Left kidney (tissue), 8 donors: ENCODE data around the gene NT5DC4. TPM values are rescaled to one million over a fixed set of nuclear protein-coding genes. Genes with fewer than 3 reads are reported as not detected.
A peak's percentile ranks its signal among the peaks of the same experiment; 100 is the strongest.

Source experiments
- DNase-seq: peaks from one replicate; pipeline ENCODE4 v3.0.0-alpha.2; 2013
- long read RNA-seq, 8 donors: transcript quantifications; one replicate each; lab custom pipeline, GENCODE V29; 2026
- polyA plus RNA-seq: library from polyadenylated mRNA; unstranded; fragments of 120-200 nt; gene quantifications from one replicate; pipeline ENCODE4 v1.2.1, GENCODE V29; 2013; ENCODE audit not compliant: insufficient read length

The NT5DC4 gene
- 0.83 TPM for polyA plus RNA-seq
- long read RNA-seq, donor 1, partial matches to known transcripts: 5 of 5 reads
- long read RNA-seq, donor 1, other reads (novel, unspliced or antisense): 0 of 5 reads
- long read RNA-seq, donor 2: 0 reads
- long read RNA-seq, donor 3, partial matches to known transcripts: 6 of 6 reads
- long read RNA-seq, donor 3, other reads (novel, unspliced or antisense): 0 of 6 reads
- long read RNA-seq, donor 4: 0 reads
- long read RNA-seq, donor 5, partial matches to known transcripts: 6 of 6 reads
- long read RNA-seq, donor 5, other reads (novel, unspliced or antisense): 0 of 6 reads
- long read RNA-seq, donor 6, partial matches to known transcripts: 10 of 10 reads
- long read RNA-seq, donor 6, other reads (novel, unspliced or antisense): 0 of 10 reads
- long read RNA-seq, donor 7: 0 reads
- long read RNA-seq, donor 8: 0 reads

DNA sequence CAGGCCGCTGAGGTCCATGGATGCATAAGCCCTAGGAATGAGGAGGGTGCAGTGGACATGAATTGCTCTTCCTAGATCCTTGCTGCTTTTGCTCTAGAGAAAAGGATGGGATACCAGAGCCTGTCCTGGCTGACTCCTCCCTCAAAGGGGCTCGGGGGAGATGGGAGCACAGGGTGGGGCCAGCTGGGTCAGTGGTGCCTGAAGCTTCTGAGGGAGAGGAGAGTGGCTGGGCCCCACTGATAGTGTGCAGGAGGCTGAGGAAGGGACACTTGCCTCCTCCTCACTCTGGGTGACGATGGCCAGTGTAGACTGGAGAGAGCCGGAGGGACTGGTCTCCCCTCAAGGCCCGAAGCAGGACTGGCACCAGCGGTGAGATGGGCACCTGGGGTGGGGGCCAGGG, at the start of gene NT5DC4:
Gene NT5DC4 (plus strand): TSS at position 236 of the 400 bp plus-strand sequence. CDS start 60 bp downstream, at position 296.
- DNase-seq: no peak

DNA sequence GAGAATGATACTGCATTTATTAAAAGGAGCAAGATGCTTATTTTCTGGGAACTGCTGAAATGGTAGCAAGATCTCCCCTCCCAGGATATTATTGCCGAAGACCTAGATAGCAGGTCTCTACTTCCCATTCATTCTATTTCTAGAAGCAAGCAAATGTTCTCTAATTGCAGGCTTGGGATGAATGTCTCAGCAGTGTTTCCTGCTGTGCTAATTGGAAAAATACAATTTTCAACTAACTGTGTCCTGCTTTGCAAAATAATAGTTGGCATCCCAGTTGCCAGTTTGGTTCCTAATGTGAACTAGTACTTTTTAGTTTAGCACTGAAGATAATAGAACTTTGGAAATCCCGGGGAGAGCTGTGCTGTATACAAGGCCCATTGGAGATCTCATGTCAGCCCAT, 49.0 kb upstream of the NT5DC4 start:
- no peak for DNase-seq

DNA sequence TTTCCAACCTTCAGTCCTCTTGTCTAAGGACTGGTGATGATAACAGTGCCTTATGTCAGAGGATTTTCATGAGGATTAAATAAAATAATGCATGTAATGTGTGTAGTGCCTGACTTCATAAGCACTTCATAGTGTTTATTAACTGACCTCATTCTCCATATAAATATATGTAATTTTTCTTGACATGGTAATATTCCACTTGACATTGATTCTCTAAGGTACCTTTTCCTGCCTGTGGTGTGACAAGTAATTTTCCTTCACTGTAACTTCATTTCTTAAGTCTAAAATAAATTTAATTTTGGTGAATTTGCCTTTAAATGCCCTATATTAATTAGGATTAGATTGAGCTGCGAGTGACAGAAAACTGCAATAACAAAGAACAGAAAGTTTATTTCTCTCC, 47.8 kb upstream of the NT5DC4 start:
- no peak for DNase-seq

DNA sequence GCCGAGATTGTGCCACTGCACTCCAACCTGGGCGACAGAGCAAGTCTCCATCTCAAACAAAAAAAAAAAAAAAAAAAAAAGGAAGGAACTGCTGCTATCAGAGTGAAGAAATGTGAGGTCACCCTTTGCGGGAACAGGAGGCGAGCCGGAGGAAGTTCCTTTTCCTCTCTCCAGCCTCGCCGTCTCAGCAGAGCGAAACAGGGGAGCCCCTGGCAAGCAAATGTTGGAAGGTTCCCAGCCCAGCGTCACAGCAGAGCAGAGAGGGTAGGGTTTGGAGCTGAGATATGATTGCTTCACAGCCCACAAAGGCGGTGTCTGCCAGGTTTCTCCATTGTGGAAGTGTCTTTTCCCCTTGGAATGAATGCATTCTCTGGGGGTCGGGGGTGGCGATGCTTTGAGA, 46.6 kb upstream of the NT5DC4 start:
- no peak for DNase-seq

DNA sequence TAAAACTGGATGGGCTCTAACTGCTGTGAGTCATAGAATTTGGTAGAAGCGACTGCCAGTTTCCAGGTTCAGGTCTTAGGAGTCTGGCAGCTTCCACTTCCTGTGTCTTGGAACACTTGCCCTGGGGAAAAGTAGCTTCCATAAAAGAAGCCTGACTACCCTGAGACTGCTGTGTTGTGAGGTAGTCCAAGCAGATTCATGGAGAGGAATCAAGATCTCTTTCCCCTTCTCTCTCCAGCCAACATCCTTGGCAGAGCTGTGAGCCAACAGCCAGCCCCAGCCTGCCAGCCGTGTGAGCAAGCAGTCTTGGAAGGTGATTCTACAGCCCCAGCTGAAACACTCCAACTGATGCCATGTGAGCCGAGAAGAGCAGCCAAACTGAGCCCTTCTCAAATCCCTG, 41.3 kb upstream of the NT5DC4 start:
- no peak for DNase-seq

DNA sequence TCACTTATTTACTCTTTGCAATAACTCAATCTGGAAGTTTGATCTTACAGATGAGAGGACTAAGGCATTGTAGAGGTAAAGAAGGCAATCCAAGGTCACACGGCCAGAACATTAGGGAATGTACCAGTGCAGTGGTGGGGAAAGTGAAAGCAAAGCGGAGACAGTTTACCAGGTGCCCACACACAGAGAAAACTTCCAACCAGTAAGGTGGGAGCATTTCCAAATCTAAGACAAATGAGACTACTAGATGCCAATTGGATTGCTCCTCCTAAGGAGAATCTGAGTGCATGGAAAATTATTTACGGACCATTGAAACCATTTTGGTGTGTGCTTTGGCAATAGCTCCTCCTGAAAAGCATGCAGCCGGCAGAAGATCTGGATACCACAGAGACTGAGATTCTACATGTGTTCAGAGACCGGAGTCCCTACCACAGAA, 40.1 kb upstream of the NT5DC4 start:
- DNase-seq: no peak

DNA sequence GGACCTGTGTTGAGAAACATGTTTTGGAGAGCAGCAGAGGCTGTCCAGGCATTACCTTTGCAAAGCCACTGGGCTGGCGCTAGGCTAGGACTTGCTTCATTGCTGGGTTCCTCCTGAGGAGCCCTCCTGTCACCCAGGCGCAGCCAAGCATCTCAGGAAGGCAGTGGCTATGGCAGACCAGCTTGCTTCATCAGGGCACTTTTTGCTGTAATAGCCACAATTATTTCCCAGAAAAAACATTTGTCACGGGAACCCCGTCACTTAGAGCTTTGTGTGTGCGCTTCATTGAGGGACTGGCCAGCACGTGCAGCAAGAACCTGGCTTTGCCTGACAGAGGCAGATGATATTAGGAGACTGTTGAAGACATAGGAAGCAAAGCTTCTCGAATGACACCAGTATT, 38.7 kb upstream of the NT5DC4 start:
- no peak for DNase-seq

DNA sequence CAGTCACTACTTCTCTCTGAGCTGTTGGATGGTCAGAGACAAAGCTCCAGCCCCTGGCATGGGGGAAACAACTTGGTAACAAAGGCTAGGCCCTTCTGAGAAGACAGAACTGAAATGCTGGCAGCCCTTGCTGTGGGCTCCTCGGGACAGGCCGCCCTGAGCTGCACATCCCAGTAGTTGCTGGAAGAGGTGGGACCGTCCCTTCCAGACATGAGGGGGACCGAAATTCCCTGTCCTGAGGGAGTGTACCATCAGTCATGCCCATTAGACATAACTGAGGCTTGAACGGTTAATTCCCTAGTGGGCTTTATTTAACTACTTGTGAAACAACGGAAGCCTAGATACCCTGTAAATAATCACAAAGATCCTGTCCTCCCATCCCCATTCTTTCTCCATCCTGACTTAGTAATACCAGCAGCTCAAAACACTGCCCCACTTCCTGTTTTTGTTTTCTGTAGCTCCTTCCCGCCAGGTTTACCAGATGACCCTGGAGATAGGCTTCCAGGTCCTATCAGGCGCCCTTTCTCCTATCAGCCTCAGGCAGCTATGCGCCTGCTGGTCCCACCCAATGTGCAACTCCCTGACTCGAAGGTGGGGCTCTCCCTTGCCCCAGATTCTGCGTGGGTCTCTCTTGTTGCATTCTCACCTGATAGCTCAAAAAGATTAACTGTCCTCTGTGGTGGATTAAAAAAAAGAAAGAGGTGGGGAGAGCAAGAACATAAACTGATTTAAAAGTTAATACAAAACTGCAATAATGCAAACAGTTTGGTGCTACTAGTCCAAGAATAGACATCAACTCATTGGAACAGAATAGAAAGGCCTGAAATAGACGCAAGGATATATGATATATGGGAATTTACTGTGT, 37.0 kb upstream of the NT5DC4 start:
- DNase-seq: no peak

DNA sequence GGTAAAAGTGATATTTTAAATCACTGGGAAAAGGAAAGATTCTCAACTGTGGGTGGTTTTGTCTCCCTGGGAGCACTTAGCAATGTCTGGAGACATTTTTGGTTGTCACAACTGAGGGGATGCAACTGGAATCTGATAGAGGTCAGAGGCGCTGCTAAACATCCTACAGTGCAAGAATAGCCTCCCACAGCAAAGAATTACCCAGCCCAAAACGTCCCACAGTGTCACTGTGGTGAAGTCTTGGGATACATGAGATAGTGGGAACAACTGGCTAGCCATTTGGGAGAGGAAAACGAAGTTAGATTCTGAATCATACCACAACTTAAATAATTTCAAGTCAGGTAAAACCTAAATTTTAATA, 36.4 kb upstream of the NT5DC4 start:
- DNase-seq: no peak

DNA sequence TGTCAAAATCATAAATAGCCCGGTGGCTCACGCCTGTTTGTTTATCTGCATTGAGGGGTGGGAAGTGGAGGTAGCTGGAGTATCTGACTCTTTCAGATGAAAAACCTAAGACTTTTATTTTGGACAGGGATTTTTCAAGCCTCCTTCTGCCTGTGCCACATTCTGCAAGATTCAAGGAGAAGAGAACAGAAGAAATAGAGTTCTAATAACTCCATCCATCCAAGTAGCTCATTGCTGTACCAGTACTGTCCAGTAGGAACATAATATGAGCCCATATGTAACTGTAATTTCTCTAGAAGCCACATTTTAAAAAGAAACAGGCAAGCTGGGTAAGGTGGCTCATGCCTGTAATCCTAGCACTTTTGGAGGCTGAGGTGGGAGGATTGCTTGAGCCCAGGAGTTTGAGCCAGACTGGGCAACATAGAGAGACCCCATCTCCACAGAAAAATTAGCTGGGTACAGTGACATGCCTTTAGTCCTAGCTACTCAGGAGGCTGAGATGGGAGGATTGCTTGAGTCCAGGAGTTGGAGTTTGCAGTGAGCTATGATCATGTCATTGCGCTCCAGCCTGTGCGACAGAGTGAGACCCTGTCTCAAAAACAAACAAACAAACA, 35.4 kb upstream of the NT5DC4 start:
- no peak for DNase-seq

DNA sequence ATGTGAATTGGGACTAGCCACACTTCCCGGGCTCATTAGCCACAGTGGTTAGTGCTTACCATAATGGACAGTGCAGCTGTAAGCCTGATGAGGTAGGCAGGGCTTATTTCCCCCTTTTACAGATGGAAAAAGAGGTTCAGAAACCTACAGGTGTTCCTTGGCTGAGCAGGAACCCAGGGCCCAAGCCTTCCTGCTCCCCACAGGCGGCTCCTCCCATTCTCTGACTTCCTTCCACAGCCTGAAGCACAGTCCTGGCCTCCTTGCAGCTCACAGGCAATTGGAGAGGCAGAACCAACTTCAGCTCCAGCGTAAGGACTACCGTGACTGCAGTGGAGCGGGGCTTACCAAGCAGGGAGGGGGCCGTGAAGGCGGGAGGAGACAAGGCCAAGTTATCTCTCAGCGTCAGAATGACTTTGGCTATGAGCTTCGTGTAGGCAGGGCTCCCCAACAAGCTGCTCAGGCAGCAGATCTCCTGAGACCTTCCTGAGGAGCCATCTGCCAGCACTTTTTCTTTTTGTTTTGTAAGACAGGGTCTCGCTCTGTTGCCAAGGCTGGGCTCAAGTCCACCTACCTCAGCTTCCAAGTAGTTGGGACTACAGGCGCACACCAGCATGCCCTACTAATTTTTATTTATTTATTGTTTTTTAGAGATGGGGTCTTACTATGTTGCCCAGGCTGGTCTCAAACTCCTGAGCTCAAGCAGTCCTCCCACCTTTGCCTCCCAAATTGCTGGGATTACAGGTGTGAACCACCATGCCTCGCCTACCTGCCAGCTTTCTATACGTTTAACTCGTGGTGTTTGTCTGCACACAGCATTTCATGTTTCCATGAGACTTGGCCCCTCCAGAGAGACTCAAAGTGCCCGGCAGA, 34.2 kb upstream of the NT5DC4 start:
- no peak for DNase-seq

DNA sequence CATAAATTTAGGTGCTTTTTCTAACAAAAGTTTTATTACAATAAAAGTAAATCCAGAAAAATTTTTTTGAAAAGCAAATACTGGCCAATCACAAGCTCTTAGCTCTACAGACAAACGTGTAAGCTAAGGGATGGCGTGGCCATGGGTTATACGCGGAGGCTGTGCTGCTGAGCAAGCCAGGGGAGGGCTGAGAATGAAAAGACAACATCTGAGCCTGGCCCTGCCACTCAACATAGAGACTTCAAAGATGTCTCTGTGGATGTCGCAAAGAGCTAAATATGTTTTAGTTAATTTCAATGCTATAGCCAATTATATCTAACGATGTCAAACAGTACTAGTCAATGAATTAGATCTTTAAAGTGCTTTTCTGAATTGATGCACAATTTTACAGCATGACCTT, 33.3 kb upstream of the NT5DC4 start:
- DNase-seq: no peak

DNA sequence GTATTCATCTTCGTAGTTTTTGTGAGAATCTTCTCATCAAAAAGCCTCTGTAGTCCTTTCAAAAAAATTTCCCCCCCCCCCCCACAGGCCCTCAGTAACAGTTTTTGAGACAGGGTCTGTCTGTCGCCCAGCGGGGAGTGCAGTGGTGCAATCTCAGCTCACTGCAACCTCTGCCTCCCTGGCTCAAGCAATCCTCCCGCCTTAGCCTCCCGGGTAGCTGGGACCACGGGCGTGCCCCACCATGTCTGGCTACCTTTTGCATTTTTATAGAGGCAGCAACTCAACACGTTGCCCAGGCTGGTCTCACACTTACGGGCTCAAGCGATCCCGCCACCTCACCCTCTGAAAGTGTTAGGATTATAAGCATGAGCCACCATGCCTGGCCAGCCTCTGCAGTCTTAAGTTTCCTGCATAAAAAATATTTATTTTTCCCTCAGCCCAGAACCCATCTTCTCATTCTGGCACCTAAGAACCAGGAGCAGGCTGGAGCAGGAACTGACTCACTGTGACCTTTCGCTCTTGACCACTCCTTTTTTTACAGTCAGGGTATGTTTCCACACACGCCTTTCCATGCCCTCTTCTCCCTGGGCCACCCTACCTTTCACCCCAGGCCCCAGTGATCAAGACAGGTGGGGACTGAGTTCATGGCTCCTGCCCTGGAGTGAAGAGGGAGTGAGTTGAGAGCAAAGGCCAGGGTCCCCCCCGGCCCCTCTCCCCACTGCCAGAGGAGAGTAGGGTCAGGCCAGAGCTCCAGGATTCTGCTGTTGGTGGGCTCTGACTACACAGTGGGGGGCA, 32.5 kb upstream of the NT5DC4 start:
- no peak for DNase-seq

DNA sequence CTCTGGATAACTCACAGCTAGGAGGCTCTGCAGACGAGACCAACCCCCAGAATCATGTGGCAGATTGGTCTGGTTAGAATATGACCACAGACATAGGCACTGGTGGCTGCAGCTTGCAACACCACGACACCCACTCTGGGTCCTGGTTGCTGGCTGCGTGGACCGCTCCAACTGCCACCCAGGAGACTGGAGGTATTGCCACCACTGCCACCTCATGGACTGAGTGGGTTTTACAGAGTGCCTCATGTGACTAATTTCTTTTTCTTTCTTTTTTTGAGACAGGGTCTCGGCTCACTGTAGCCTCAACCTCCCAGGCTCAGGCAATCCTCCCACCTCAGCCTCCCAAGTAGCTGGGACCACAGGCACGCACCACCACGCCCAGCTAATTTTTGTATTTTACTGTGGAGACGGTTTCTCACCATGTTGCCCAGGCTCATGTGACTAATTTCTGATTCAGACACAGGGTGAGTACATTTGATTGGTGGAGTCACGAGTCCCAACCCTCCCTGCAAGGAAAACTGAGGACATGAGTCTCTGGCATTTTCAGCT, 29.9 kb upstream of the NT5DC4 start:
- DNase-seq: no peak

DNA sequence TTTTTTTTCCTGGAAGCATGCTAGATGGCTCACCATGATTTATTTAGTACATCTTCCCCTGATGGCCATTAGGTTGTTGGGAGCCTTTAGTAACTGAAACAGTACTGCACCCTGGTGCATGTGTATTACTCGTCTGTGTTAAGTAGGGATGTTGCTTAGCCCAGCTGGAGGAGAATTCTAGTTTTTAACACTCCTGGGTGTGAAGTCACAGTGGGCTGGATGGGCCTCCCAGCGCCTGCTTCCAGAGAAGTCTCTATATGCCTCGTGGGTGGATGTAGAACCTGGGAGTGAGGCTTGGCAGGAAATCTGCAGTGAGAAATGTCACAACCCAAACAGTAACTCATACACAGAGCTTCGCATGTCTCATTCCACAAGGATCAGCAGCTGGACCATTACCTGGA, 28.9 kb upstream of the NT5DC4 start:
- DNase-seq: no peak

DNA sequence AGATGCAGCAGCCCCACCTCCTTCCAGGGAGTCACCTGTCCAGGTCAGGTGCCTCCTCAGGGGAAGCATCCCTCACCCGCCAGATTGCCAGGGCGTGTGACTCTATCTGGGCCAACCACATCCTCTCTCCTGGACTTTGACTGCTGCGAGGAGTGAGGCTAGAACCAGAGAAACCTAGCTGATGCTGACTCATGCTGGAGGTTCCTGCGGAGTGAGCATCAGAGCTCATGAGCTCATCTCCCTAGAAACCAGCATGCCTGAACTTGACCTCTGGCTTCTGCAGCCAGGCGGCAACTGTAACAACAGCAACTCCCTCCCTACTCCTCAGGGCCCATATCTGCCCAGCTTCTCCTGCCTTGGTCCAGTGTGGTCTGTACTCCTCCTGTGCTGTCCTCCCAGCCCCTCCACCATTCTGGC, 28.3 kb upstream of the NT5DC4 start:
- peak; percentile 25 for DNase-seq

DNA sequence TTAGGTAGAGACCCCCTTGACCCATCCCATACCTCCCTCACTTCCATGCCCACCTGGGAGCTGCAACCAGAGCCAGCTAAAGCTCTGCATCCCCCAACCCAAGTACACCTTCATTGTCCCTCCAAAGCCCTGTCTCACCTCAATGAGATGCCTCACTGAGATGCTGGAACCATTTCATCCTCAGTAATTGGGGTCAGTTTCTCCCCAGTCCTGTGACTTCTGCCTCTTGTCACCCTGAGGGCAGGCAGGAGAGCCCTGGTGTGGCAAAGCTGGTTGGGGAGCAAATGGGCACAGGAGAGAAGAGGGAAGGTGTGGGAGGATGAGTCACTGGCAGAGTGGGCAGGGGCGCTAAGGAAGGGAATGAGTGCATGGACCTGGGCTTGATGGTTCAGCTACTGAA, 27.9 kb upstream of the NT5DC4 start:
- no peak for DNase-seq

DNA sequence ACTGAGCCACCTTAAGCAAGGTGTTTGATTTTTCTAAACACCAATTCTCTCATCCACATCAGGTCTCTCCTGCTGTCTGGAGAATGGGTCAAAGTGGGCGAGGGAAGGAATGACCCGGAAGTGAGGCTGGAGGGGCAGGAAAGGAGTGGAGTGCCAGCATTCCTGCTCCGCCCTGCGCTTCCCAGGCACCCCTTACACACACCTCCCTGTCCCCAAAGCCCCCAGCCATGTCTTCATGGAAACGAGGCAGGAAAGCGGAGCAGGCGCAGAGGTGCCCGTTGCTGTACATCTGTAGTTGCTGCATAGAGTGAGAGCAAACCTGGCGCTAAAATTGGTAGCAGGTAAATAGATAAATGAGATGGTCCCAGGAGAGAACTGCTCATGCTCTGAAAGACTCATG, 27.2 kb upstream of the NT5DC4 start:
- DNase-seq: no peak

DNA sequence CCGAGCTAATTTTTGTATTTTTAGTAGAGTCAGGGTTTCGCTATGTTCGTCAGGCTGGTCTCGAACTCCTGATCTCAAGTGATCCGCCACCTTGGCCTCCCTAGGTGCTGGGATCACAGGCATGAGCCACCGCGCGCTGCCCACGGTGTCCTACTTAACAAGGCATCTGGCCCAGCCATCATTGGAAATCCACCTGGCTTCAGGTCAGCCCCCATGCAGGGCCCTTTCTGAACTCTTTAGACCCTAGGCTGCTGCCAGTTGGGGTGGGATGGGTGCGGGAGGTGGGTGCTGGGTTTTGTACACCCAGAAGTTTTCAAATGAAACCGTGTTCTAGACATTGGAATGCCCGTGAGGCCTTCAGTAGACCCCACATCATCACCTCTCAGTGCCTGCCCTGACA, 26.6 kb upstream of the NT5DC4 start:
- no peak for DNase-seq

DNA sequence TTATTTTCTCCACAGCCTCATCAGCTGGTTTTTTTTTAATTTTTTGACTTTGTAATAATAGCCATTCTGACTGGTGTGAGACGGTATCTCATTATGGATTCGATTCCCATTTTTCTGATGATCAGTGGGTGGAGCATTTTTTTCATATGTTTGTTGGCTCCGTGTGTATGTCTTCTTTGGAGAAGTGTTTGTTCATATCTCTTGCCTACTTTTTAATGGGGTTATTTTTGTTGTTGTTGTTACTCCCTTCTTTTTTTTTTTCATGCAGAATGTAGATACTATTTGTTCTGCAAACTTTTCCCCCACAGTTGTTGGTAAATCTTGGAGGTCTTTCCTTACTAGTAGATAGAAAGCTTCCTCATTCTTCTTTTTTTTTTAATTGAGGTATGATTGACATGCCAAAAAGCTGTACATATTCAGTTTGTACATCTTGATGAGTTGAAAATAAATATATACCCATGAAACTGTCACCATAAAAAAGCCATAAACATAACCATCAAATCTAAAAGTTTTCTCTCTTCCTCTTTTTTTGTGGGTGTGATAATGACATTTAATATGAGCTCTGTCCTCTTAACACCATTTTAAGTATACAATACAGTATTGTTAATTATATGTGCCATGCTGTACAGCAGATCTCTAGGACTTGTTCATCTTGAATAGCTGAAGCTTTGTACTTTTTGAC, 21.8 kb upstream of the NT5DC4 start:
- no peak for DNase-seq
